Tibial artery (tissue), 4 donors: ENCODE measurements around the gene KCNMA1.

ENCODE experiments used
- DNase-seq, 2 donors: peaks; one replicate each; pipeline ENCODE4 v3.0.0-alpha.2; 2019
- H3K27ac ChIP-seq, 2 donors: fragments of 200-600 bp; sonication (generic) in 1 of 2; 1 replicate in 1 of 2; 2 replicates in 1 of 2; pipeline ENCODE4 v1.5.1; 2018 to 2019; ENCODE audit warnings: mild to moderate bottlenecking in 1 of 2
- H3K27me3 ChIP-seq, 2 donors: fragments of 200-600 bp; sonication (generic) in 1 of 2; one replicate each; pipeline versions ENCODE4 v1.5.1 to v1.6.0; 2016 to 2019
- H3K36me3 ChIP-seq, 3 donors: fragments of 200-600 bp; sonication (generic) in 2 of 3; one replicate each; pipeline ENCODE4 v1.5.1; 2016 to 2019; ENCODE audit warnings: mild to moderate bottlenecking in 2 of 3
- H3K4me1 ChIP-seq, 4 donors: fragments of 200-600 bp; sonication (generic) in 2 of 4; 1 replicate in 3 of 4; 2 replicates in 1 of 4; pipeline ENCODE4 v1.5.1; 2016 to 2019
- H3K4me3 ChIP-seq, 2 donors: fragments of 200-600 bp; sonication (generic) in 1 of 2; 1 replicate in 1 of 2; 2 replicates in 1 of 2; pipeline ENCODE4 v1.5.1; 2018 to 2019; ENCODE audit warnings: mild to moderate bottlenecking in 2 of 2
- H3K9me3 ChIP-seq, 3 donors: fragments of 200-600 bp; sonication (generic) in 1 of 3; one replicate each; pipeline ENCODE4 v1.5.1; 2016 to 2019
- CTCF ChIP-seq, 2 experiments: fragments of 200-600 bp in 1 of 2; fragments of 450-650 bp in 1 of 2; IDR thresholded peaks; one replicate each; pipeline ENCODE4 v1.5.1; 2017 to 2019; ENCODE audit warnings: antibody characterized with exemption in 2 of 2, mild to moderate bottlenecking in 1 of 2, moderate library complexity in 1 of 2
- intact Hi-C: fragments of 100-400 bp; cut with DNase I; formaldehyde crosslinking; loops from one replicate; pipeline ENCODE4 v1.15.0; 2023; ENCODE audit warnings: low total_unique reads

Gene KCNMA1

GRCh38 chr10:77131214-77131613 lies 506.4 kb downstream of the KCNMA1 start:
- H3K36me3 ChIP-seq: no peaks in the 10 kb centered on the region
- intact Hi-C loops: no loop called here

GRCh38 chr10:77127243-77127642 lies 510.4 kb downstream of the KCNMA1 start:
- Histone ChIP-seq H3K36me3 (no peaks in the 10 kb centered on the region), H3K9me3 (no peaks in the 10 kb centered on the region), H3K27me3 (no peaks in the 10 kb centered on the region), H3K27ac (no peak overlapping the region), H3K4me3 (no peak overlapping the region), H3K4me1 (peaks cover 0 to 16% (median 4%) of the 10 kb centered on the region in 4 donors)
- DNase-seq: no peak
- intact Hi-C loops: no loop called here
- TF ChIP-seq CTCF (IDR thresholded peaks at IDR 0.05): no peak

More at GRCh38 chr10:77131214-77131613, 506.4 kb downstream of the KCNMA1 start:
- DNase-seq: no peak
- no peaks in the 10 kb centered on the region for H3K27me3 ChIP-seq
- peaks cover 0 to 19% (median 1%) of the 10 kb centered on the region in 4 donors for H3K4me1 ChIP-seq
- no peak overlapping the region for H3K27ac ChIP-seq
- no peak overlapping the region for H3K4me3 ChIP-seq
- TF ChIP-seq CTCF (IDR thresholded peaks at IDR 0.05): no peak
- no peaks in the 10 kb centered on the region for H3K9me3 ChIP-seq

GRCh38 chr10:77125231-77125630 lies 512.4 kb downstream of the KCNMA1 start:
- no peak for DNase-seq
- TF ChIP-seq CTCF (IDR thresholded peaks at IDR 0.05): no peak
- Histone ChIP-seq H3K4me3 (no peak overlapping the region), H3K27me3 (no peaks in the 10 kb centered on the region), H3K4me1 (peaks cover 0 to 19% (median 4%) of the 10 kb centered on the region in 4 donors), H3K27ac (no peak overlapping the region), H3K36me3 (peaks cover 0 to 5% (median 0%) of the 10 kb centered on the region in 3 donors), H3K9me3 (no peaks in the 10 kb centered on the region)
- intact Hi-C loops: no loop called here

GRCh38 chr10:77123330-77123729 lies 514.3 kb downstream of the KCNMA1 start:
- Histone ChIP-seq H3K4me3 (no peak overlapping the region), H3K27me3 (no peaks in the 10 kb centered on the region), H3K36me3 (peaks cover 0 to 6% (median 0%) of the 10 kb centered on the region in 3 donors), H3K27ac (no peak overlapping the region), H3K4me1 (peaks cover 0 to 8% (median 3%) of the 10 kb centered on the region in 4 donors), H3K9me3 (no peaks in the 10 kb centered on the region)
- intact Hi-C loops: no loop called here
- no peak for DNase-seq
- no peak for TF ChIP-seq CTCF (IDR thresholded peaks at IDR 0.05)

GRCh38 chr10:77121829-77122228 lies 515.8 kb downstream of the KCNMA1 start:
- Histone ChIP-seq H3K27ac (no peak overlapping the region), H3K36me3 (peaks cover 0 to 6% (median 0%) of the 10 kb centered on the region in 3 donors), H3K27me3 (no peaks in the 10 kb centered on the region), H3K4me3 (no peak overlapping the region), H3K4me1 (peaks cover 0 to 8% (median 3%) of the 10 kb centered on the region in 4 donors), H3K9me3 (no peaks in the 10 kb centered on the region)
- TF ChIP-seq CTCF (IDR thresholded peaks at IDR 0.05): no peak
- intact Hi-C loops: no loop called here
- DNase-seq: no peak
